Muscle of arm (tissue), 12 donors: Measurements from ENCODE around the gene RNF111. TPM values are rescaled to one million over a fixed set of nuclear protein-coding genes. Genes with fewer than 3 reads are reported as not detected.
"Not testable (repeated sequence)": the region's sequence is repeated elsewhere in the genome, so short reads cannot be mapped to it uniquely, and the experiment has no call there.

Source experiments
- DNase-seq: peaks from one replicate; pipeline ENCODE4 v3.0.0-alpha.2; 2013
- polyA plus RNA-seq, 12 donors: library from polyadenylated mRNA; unstranded; fragments of 120-200 nt; gene quantifications; one replicate each; pipeline ENCODE4 v1.2.1, GENCODE V29; 2013; ENCODE audit not compliant: insufficient read length in 12 of 12

The RNF111 gene
- polyA plus RNA-seq, 12 donors = 20.7 to 46.6 (median 24.3) TPM; not detected in 1

- no peak for DNase-seq
These were observed 65.5 kb downstream of the RNF111 start for GRCh38 chr15:59052915-59053407.

- no peak for DNase-seq
These were observed 66.0 kb downstream of the RNF111 start for GRCh38 chr15:59053482-59053881.

- no peak for DNase-seq
These were observed 71.7 kb downstream of the RNF111 start for GRCh38 chr15:59059076-59059597.

- no peak for DNase-seq
These were observed 72.9 kb downstream of the RNF111 start for GRCh38 chr15:59060348-59060747.

GRCh38 chr15:59063042-59063441 is 75.6 kb downstream of the RNF111 start:
- DNase-seq = no peak

GRCh38 chr15:59069430-59069829 is 82.0 kb downstream of the RNF111 start:
- no peak for DNase-seq

GRCh38 chr15:59074607-59075006 is 87.1 kb downstream of the RNF111 start:
- no peak for DNase-seq

- no peak for DNase-seq
These were observed 100.3 kb downstream of the RNF111 start for GRCh38 chr15:59087731-59088130.

GRCh38 chr15:59094077-59094476 is 106.6 kb downstream of the RNF111 start:
- DNase-seq = no peak

- DNase-seq = no peak
These were observed 109.0 kb downstream of the RNF111 start for GRCh38 chr15:59096429-59096828.

- no peak for DNase-seq
These were observed 111.8 kb downstream of the RNF111 start for GRCh38 chr15:59099162-59099685.

- no peak for DNase-seq
These were observed 117.1 kb downstream of the RNF111 start for GRCh38 chr15:59104602-59104911.

- DNase-seq = peak; percentile 93
These were observed 117.7 kb downstream of the RNF111 start, which contains the start of gene CCNB2 for GRCh38 chr15:59104912-59105732. Gene CCNB2 (plus strand): TSS chr15:59105146. CDS start chr15:59105269, 123 bp downstream.

GRCh38 chr15:59105854-59106253 is 118.4 kb downstream of the RNF111 start:
- peak; percentile 8 for DNase-seq

GRCh38 chr15:59111251-59111650 is 123.8 kb downstream of the RNF111 start:
- DNase-seq = no peak

GRCh38 chr15:59115047-59115446 is 127.6 kb downstream of the RNF111 start:
- DNase-seq = no peak

GRCh38 chr15:59116141-59116540 is 128.7 kb downstream of the RNF111 start:
- DNase-seq = no peak

GRCh38 chr15:59116771-59117170 is 129.3 kb downstream of the RNF111 start:
- DNase-seq = no peak

GRCh38 chr15:59119625-59120024 is 132.2 kb downstream of the RNF111 start:
- DNase-seq = no peak

GRCh38 chr15:59120937-59121336 is 133.5 kb downstream of the RNF111 start:
- DNase-seq = no peak

GRCh38 chr15:59124261-59124660 is 136.8 kb downstream of the RNF111 start:
- DNase-seq = no peak

- not testable (repeated sequence) for DNase-seq
These were observed 138.2 kb downstream of the RNF111 start for GRCh38 chr15:59125683-59126082.

GRCh38 chr15:59127255-59127654 is 139.8 kb downstream of the RNF111 start:
- DNase-seq = not testable (repeated sequence)
